A549 (cell line): ENCODE data around the gene LRFN2. TPM values are rescaled to one million over a fixed set of nuclear protein-coding genes. Genes with fewer than 3 reads are reported as not detected.

Source experiments
- ATAC-seq, 2 experiments: fragments of 200-7000 bp in 1 of 2; fragments of >200 bp in 1 of 2; cut with Nextera tagmentation in 1 of 2; cut with Tn5 transposase in 1 of 2; 3 replicates each; pipeline versions ENCODE4 v1.8.0 to v1.9.1; 2018 to 2020; ENCODE audit warnings: mild to moderate bottlenecking in 1 of 2, moderate library complexity in 1 of 2
- CTCF ChIA-PET: fragments of 300-600 bp; sonication (Branson Sonifier 250); formaldehyde crosslinking; extraction: SDS; loops from one replicate; lab custom pipeline; 2021; ENCODE audit warnings: antibody characterized with exemption, inconsistent platforms; lab: Yijun Ruan, JAX
- POLR2A ChIA-PET: fragments of 350-600 bp; formaldehyde crosslinking; extraction: SDS; loops from one replicate; lab custom pipeline; 2021; ENCODE audit warnings: antibody characterized with exemption, inconsistent platforms; lab: Yijun Ruan, JAX
- DNase-seq, 2 experiments: peaks; one replicate each; pipeline versions ENCODE4 v3.0.0 to v3.0.0-alpha.2; 2011 to 2016; ENCODE audit warnings: low read depth in 1 of 2, low spot score in 1 of 2
- FAIRE-seq: peaks from 2 replicates; lab custom pipeline; 2011; peaks lifted over from hg19 to GRCh38; lab: Jason Lieb, UNC
- H3K27ac ChIP-seq, 2 experiments: fragments of >200 bp; sonication (Bioruptor Twin); formaldehyde crosslinking; 3 replicates each; pipeline ENCODE4 v1.5.1; 2016 to 2017
- H3K4me1 ChIP-seq: fragments of >200 bp; sonication (Bioruptor Twin); formaldehyde crosslinking; 3 replicates; pipeline ENCODE4 v1.6.1; 2016
- H3K4me2 ChIP-seq: fragments of >200 bp; sonication (Bioruptor Twin); formaldehyde crosslinking; 3 replicates; pipeline ENCODE4 v1.6.1; 2016
- H3K4me3 ChIP-seq: fragments of >200 bp; sonication (Bioruptor Twin); formaldehyde crosslinking; 3 replicates; pipeline ENCODE4 v1.5.1; 2016
- H3K9me3 ChIP-seq: fragments of >200 bp; sonication (Bioruptor Twin); formaldehyde crosslinking; 3 replicates; pipeline ENCODE4 v1.6.1; 2016
- CBX2 ChIP-seq: fragments of 200-600 bp; sonication (generic); IDR thresholded peaks from 2 replicates; pipeline ENCODE4 v1.6.1; 2016; ENCODE audit warnings: low read depth, mild to moderate bottlenecking, borderline replicate concordance
- CEBPB ChIP-seq, 2 experiments: fragments of >200 bp in 1 of 2; sonication (Bioruptor Twin) in 1 of 2; formaldehyde crosslinking in 1 of 2; IDR thresholded peaks; 2 replicates each; pipeline ENCODE4 v1.6.1; 2012 to 2016
- EHMT2 ChIP-seq: fragments of 200-600 bp; sonication (generic); IDR thresholded peaks from 2 replicates; pipeline ENCODE4 v1.6.1; 2016; ENCODE audit warnings: antibody characterized with exemption, low read depth, mild to moderate bottlenecking, moderate library complexity
- FOSB ChIP-seq: fragments of 250-450 bp; sonication (Bioruptor Pico); IDR thresholded peaks from 2 replicates; pipeline ENCODE4 v1.5.0; 2020; ENCODE audit warnings: mild to moderate bottlenecking, moderate library complexity
- FOSL2 ChIP-seq, 2 experiments: fragments of 450-650 bp in 1 of 2; fragments of >200 bp in 1 of 2; sonication (Bioruptor Twin) in 1 of 2; formaldehyde crosslinking; IDR thresholded peaks; 2 replicates each; pipeline versions ENCODE4 v1.5.0 to v1.6.1; 2016 to 2020; ENCODE audit warnings: mild to moderate bottlenecking in 1 of 2, moderate library complexity in 1 of 2
- GATA3 ChIP-seq: IDR thresholded peaks from 2 replicates; pipeline ENCODE4 v1.6.1; 2012; ENCODE audit warnings: borderline replicate concordance
- HOXA7 ChIP-seq: fragments of 250-450 bp; sonication (Bioruptor Pico); IDR thresholded peaks from 2 replicates; pipeline ENCODE4 v1.5.0; 2020; ENCODE audit warnings: mild to moderate bottlenecking, moderate library complexity
- HOXB13 ChIP-seq: fragments of 250-450 bp; sonication (Bioruptor Pico); IDR thresholded peaks from 2 replicates; pipeline ENCODE4 v1.5.0; 2020; ENCODE audit warnings: low read depth, mild to moderate bottlenecking, moderate library complexity
- KDM1A ChIP-seq: fragments of 200-600 bp; sonication (generic); IDR thresholded peaks from 2 replicates; pipeline ENCODE4 v1.6.1; 2016; ENCODE audit warnings: low read depth, mild to moderate bottlenecking
- KDM5A ChIP-seq: fragments of 200-600 bp; sonication (generic); IDR thresholded peaks from 2 replicates; pipeline ENCODE4 v1.6.1; 2016; ENCODE audit warnings: antibody characterized with exemption, mild to moderate bottlenecking
- MAFK ChIP-seq: fragments of 450-650 bp; IDR thresholded peaks from 2 replicates; pipeline ENCODE4 v1.6.1; 2014; ENCODE audit not compliant: partially characterized antibody
- MAZ ChIP-seq: fragments of 150-350 bp; IDR thresholded peaks from 2 replicates; pipeline ENCODE4 v1.6.1; 2014; ENCODE audit warnings: antibody characterized with exemption, low read depth, low read length, borderline replicate concordance
- NFE2L2 ChIP-seq: fragments of 150-350 bp; conservative IDR thresholded peaks from 2 replicates; pipeline ENCODE4 v1.6.1; 2014; ENCODE audit warnings: low read length
- POLR2AphosphoS2 ChIP-seq: conservative IDR thresholded peaks from 2 replicates; pipeline ENCODE4 v1.6.1; 2012; ENCODE audit warnings: low read length, improper control_type of control experiment, inconsistent platforms
- RAD21 ChIP-seq, 2 experiments: fragments of >200 bp in 1 of 2; sonication (Bioruptor Twin) in 1 of 2; formaldehyde crosslinking in 1 of 2; IDR thresholded peaks in 1 of 2; conservative IDR thresholded peaks in 1 of 2; 2 replicates in 1 of 2; 3 replicates in 1 of 2; pipeline ENCODE4 v1.6.1; 2012 to 2018; ENCODE audit warnings: inconsistent platforms in 1 of 2
- TP53 ChIP-seq: fragments of 250-450 bp; sonication (Bioruptor Pico); IDR thresholded peaks from 2 replicates; pipeline ENCODE4 v1.5.0; 2021; ENCODE audit warnings: mild to moderate bottlenecking, moderate library complexity
- ZC3H11A ChIP-seq: fragments of 450-650 bp; IDR thresholded peaks from 2 replicates; pipeline ENCODE4 v1.6.1; 2014; ENCODE audit warnings: antibody characterized with exemption, mild to moderate bottlenecking
- ZFP36 ChIP-seq: fragments of 450-650 bp; IDR thresholded peaks from 2 replicates; pipeline ENCODE4 v1.6.1; 2014; ENCODE audit warnings: borderline replicate concordance; ENCODE audit not compliant: partially characterized antibody
- ZNF302 ChIP-seq: fragments of 250-450 bp; sonication (Bioruptor Pico); IDR thresholded peaks from 2 replicates; pipeline ENCODE4 v1.9.0; 2021; ENCODE audit warnings: inconsistent platforms, mild to moderate bottlenecking, moderate library complexity
- WGBS: methylation state at CpG from one replicate; pipeline ENCODE4 v1.1.6; 2017; ENCODE audit errors: missing lambda C conversion rate; 5-methylcytosine and 5-hydroxymethylcytosine counted together
- polyA plus RNA-seq, 4 experiments: library from polyadenylated mRNA; depleted of rRNA in 3 of 4; stranded (reverse); fragments of >200 nt; fragmentation: RNase III in 1 of 4; extraction: RNeasy Plus Mini Kit Qiagen cat#74134 plus additional on column Dnase treatment in 1 of 4; gene quantifications; 2 replicates in 3 of 4; 3 replicates in 1 of 4; pipeline ENCODE4 v1.2.3, GENCODE V29; 2011 to 2017
- TF ChIP-seq, protein P1 (sequence below): fragments of 150-350 bp; IDR thresholded peaks from 2 replicates; pipeline ENCODE4 v1.6.1; 2014; ENCODE audit warnings: low read depth, mild to moderate bottlenecking, low read length
- TF ChIP-seq, protein P2 (sequence below): IDR thresholded peaks from 2 replicates; pipeline ENCODE4 v1.6.1; 2012
- TF ChIP-seq, protein P3 (sequence below): IDR thresholded peaks from 2 replicates; pipeline ENCODE4 v1.6.1; 2012; ENCODE audit warnings: low read depth, borderline replicate concordance

The LRFN2 gene
- polyA plus RNA-seq, 2 of the 4 experiments (the other 2 are of a cell fraction) = not detected

DNA sequence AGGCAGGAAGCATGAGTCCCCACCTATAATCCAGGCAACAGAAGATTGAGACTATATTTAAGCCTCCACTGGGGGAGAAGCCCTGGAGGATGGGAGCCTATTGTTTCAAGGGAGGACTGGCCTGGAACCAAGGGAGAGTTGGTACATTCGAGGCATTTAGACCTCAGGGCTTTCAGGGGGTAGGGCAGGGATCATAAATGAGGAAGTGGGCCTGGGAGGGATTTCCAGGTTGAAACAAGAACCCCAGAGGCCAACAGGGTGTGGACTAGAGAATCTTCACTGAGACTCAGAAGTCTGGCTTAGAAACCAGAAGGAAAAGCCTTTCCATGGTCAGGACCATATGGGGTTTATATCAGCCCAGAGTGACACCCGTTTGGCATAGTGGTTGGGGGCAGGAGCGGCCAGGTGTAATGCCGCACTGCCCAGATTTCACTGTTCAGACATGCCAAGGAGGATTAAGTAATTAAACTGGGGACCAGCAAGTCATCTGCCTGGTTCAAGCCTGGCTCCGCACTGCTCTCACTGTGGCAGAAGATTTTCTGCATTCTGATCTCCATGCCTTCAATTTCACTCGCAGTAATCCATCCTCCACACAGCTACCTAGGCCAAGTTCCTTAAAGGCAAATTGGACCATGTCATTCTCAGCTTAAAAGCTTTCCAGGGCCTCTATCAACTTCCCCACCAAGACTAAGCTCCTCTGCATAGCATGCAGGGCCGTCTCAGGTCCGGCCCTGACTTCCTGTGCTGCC lies 17.8 kb downstream of the LRFN2 start:
- WGBS = 39% methylated on average over 7 of the region's 8 CpGs
- no peak overlapping the region for H3K27ac ChIP-seq
- TF ChIP-seq ZC3H11A = no peak
- TF ChIP-seq POLR2AphosphoS2 = no peak
- no peaks in the 10 kb centered on the region for H3K4me1 ChIP-seq
- DNase-seq (no peak), FAIRE-seq (no peak), ATAC-seq (no peak)
- H3K4me3 ChIP-seq = no peak overlapping the region
- ChIA-PET CTCF (interaction anchor here (1.5 kb wide), 1 partner anchor 17 kb away, joined by 3 read pairs; no protein-coding TSS in a partner anchor), POLR2A (no interaction called here)
- H3K4me2 ChIP-seq = no peak overlapping the region
- no peaks in the 10 kb centered on the region for H3K9me3 ChIP-seq

DNA sequence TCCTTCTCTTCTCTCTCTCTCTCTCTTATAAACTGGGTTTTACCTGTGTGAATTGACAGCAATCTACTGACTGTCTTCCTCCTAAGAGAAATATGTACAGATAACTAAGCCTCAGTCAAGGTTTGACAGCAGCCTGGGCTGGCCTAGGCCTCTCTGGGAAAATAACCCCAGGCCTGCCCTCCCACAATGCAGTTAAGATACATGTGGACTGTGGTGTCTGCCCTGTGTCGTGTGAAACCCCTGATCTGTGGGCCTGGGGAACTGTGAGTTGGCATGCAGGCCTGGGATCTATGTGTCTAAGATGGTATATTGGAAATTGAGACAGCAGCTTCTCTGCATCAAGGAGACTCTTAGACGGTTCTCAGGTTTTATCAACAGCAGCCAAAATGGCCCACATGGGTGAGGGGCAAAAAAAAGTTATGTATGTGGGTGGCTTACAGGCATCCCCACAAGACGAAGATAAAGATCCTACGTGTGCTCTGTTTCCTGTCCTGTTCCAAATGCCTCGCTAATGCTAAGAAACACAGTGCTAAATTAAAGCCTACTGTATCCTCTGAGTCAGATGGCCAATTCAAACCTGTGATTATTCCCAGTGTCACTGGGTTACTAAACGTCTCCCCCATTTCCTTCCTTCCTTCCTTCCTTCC lies 19.0 kb downstream of the LRFN2 start:
- no peak for FAIRE-seq
- 62% methylated on average over 6 of the region's 6 CpGs for WGBS
- TF ChIP-seq RAD21 (conservative IDR thresholded peaks at IDR 0.05 in 1 of 2, IDR thresholded peaks at IDR 0.05 in 1 of 2) = no peak
- no peak for TF ChIP-seq KDM5A
- TF ChIP-seq, protein P1, sequence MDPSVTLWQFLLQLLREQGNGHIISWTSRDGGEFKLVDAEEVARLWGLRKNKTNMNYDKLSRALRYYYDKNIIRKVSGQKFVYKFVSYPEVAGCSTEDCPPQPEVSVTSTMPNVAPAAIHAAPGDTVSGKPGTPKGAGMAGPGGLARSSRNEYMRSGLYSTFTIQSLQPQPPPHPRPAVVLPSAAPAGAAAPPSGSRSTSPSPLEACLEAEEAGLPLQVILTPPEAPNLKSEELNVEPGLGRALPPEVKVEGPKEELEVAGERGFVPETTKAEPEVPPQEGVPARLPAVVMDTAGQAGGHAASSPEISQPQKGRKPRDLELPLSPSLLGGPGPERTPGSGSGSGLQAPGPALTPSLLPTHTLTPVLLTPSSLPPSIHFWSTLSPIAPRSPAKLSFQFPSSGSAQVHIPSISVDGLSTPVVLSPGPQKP = no peak
- TF ChIP-seq FOSB = no peak
- no peak for TF ChIP-seq ZFP36
- no peak for TF ChIP-seq MAFK
- TF ChIP-seq CEBPB (IDR thresholded peaks at IDR 0.05) = no peak
- TF ChIP-seq HOXB13 (CRISPR knock-in tag) = no peak
- no peak for TF ChIP-seq CBX2
- no peak for TF ChIP-seq HOXA7 (CRISPR knock-in tag)
- TF ChIP-seq ZNF302 (CRISPR knock-in tag) = no peak
- no peak for TF ChIP-seq GATA3
- TF ChIP-seq, protein P2, sequence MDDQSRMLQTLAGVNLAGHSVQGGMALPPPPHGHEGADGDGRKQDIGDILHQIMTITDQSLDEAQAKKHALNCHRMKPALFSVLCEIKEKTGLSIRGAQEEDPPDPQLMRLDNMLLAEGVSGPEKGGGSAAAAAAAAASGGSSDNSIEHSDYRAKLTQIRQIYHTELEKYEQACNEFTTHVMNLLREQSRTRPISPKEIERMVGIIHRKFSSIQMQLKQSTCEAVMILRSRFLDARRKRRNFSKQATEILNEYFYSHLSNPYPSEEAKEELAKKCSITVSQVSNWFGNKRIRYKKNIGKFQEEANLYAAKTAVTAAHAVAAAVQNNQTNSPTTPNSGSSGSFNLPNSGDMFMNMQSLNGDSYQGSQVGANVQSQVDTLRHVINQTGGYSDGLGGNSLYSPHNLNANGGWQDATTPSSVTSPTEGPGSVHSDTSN = no peak
- TF ChIP-seq KDM1A = no peak
- TF ChIP-seq TP53 = no peak
- TF ChIP-seq, all 56 proteins: peak for 0
- H3K27ac ChIP-seq = no peak overlapping the region
- CTCF ChIA-PET = interaction anchor here (0.6 to 1.5 kb wide), 2 partner anchors 18 to 429 kb away, joined by 3 read pairs; no protein-coding TSS in a partner anchor
- H3K4me1 ChIP-seq = no peaks in the 10 kb centered on the region
- POLR2A ChIA-PET = no interaction called here
- no peaks in the 10 kb centered on the region for H3K9me3 ChIP-seq
- H3K4me3 ChIP-seq = no peak overlapping the region
- DNase-seq (no peak), ATAC-seq (no peak)
- H3K4me2 ChIP-seq = no peak overlapping the region

DNA sequence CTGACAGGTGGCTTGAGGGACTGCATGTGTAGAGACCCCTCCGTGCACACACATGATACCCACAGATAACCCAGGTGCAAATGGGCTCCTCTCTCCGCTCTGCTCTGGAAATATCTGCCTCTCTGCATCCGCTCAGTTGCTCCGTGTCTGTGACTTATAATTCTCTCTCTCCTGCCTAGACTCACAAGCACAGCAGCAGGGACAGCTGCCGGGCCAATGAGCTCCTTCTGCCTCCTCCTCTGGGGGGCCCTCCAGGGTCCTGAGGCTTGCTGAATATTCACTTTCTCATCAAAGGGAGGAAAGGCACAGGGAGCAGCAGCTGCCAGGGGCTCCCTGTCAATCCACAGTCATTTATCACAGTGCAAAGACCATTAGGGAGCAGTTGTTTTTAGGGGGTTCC lies 24.1 kb downstream of the LRFN2 start:
- no peak for DNase-seq
- Histone ChIP-seq H3K4me2 (no peak overlapping the region), H3K27ac (no peak overlapping the region), H3K4me1 (no peaks in the 10 kb centered on the region), H3K9me3 (no peaks in the 10 kb centered on the region), H3K4me3 (no peak overlapping the region)
- ATAC-seq = no peak
- 35% methylated on average over 5 of the region's 5 CpGs for WGBS
- ChIA-PET POLR2A (no interaction called here), CTCF (interaction anchor here (0.6 to 1.1 kb wide), 2 partner anchors 24 to 1707 kb away, joined by 3 read pairs; partner anchors contain the start of gene LRFN2)
- TF ChIP-seq ZNF302 (CRISPR knock-in tag) (no peak), KDM5A (no peak), FOSL2 (IDR thresholded peaks at IDR 0.05) (no peak), FOSL2 (CRISPR knock-in tag; IDR thresholded peaks at IDR 0.05) (no peak), MAZ (no peak), EHMT2 (no peak), NFE2L2 (no peak)
- TF ChIP-seq, protein P3, sequence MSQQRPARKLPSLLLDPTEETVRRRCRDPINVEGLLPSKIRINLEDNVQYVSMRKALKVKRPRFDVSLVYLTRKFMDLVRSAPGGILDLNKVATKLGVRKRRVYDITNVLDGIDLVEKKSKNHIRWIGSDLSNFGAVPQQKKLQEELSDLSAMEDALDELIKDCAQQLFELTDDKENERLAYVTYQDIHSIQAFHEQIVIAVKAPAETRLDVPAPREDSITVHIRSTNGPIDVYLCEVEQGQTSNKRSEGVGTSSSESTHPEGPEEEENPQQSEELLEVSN = no peak
- TF ChIP-seq, protein P1 = no peak
- no peak for FAIRE-seq
